K562 (cell line): Measurements from ENCODE around the gene MATCAP1. TPM values are rescaled to one million over a fixed set of nuclear protein-coding genes. Genes with fewer than 3 reads are reported as not detected.

ENCODE experiments used
- CBX3 ChIP-seq, 2 experiments: IDR thresholded peaks; 1 replicate in 1 of 2; 2 replicates in 1 of 2; pipeline ENCODE4 v1.6.1; 2012; ENCODE audit warnings: inconsistent platforms in 2 of 2, low read length in 2 of 2, borderline replicate concordance in 1 of 2, control low read depth in 1 of 2
- CCNT2 ChIP-seq: IDR thresholded peaks from 2 replicates; pipeline ENCODE4 v1.6.1; 2011; ENCODE audit warnings: borderline replicate concordance, low read depth, mild to moderate bottlenecking, moderate library complexity, mixed read lengths, low read length; ENCODE audit not compliant: insufficient read length; ENCODE audit errors: extremely low read depth
- EGR1 ChIP-seq: fragments of 450-650 bp; conservative IDR thresholded peaks from 2 replicates; pipeline ENCODE4 v1.6.1; 2017; ENCODE audit warnings: mild to moderate bottlenecking
- FOXA1 ChIP-seq: fragments of 450-650 bp; IDR thresholded peaks from 2 replicates; pipeline ENCODE4 v1.6.1; 2016; ENCODE audit warnings: mild to moderate bottlenecking, borderline replicate concordance
- GABPA ChIP-seq: fragments of 200-800 bp; sonication (Bioruptor generic); conservative IDR thresholded peaks from 2 replicates; pipeline ENCODE4 v1.6.1; 2016; ENCODE audit warnings: low read depth, missing genetic modification characterization, missing compliant biosample characterization
- HLTF ChIP-seq: fragments of 450-650 bp; IDR thresholded peaks from 2 replicates; pipeline ENCODE4 v1.6.1; 2016
- KLF16 ChIP-seq: IDR thresholded peaks from 2 replicates; pipeline ENCODE4 v1.6.1; 2016; ENCODE audit warnings: antibody characterized with exemption
- MAFG ChIP-seq: fragments of 450-650 bp; conservative IDR thresholded peaks from 2 replicates; pipeline ENCODE4 v1.6.1; 2016; ENCODE audit warnings: missing genetic modification characterization, missing compliant biosample characterization
- MAFK ChIP-seq: IDR thresholded peaks from 2 replicates; pipeline ENCODE4 v1.6.1; 2011; ENCODE audit warnings: low read length, improper control_type of control experiment
- NRF1 ChIP-seq, 2 experiments: fragments of 450-650 bp; IDR thresholded peaks in 1 of 2; conservative IDR thresholded peaks in 1 of 2; 2 replicates each; pipeline ENCODE4 v1.6.1; 2014; ENCODE audit warnings: mild to moderate bottlenecking in 2 of 2
- PHB2 ChIP-seq: fragments of 450-650 bp; IDR thresholded peaks from 2 replicates; pipeline ENCODE4 v1.6.1; 2017; ENCODE audit warnings: low read depth
- PTRF ChIP-seq: fragments of 450-650 bp; IDR thresholded peaks from 2 replicates; pipeline ENCODE4 v1.6.1; 2016; ENCODE audit warnings: mild to moderate bottlenecking, missing genetic modification characterization, missing compliant biosample characterization
- SAFB ChIP-seq: fragments of 200-400 bp; formaldehyde crosslinking; IDR thresholded peaks from 2 replicates; pipeline ENCODE4 v1.6.1; 2017; ENCODE audit warnings: low read depth, low read length, borderline replicate concordance
- ZNF431 ChIP-seq: sonication (generic); formaldehyde crosslinking; IDR thresholded peaks from 2 replicates; pipeline ENCODE4 v1.8.0; 2022; ENCODE audit warnings: mild to moderate bottlenecking, missing genetic modification reagents
- ZNF444 ChIP-seq: fragments of 250-450 bp; sonication (Bioruptor Pico); IDR thresholded peaks from 2 replicates; pipeline ENCODE4 v1.4.0; 2020; ENCODE audit warnings: mild to moderate bottlenecking, moderate library complexity
- ZNF668 ChIP-seq: fragments of 250-450 bp; sonication (Bioruptor Pico); IDR thresholded peaks from 2 replicates; pipeline ENCODE4 v1.8.0; 2022; ENCODE audit warnings: mild to moderate bottlenecking, inconsistent platforms
- ZNF76 ChIP-seq: fragments of 250-450 bp; sonication (Bioruptor Pico); IDR thresholded peaks from 2 replicates; pipeline ENCODE4 v1.4.0; 2020; ENCODE audit warnings: mild to moderate bottlenecking, moderate library complexity, borderline replicate concordance
- polyA plus RNA-seq, 8 experiments: library from polyadenylated mRNA; depleted of rRNA in 4 of 8; stranded (reverse) in 5 of 8; unstranded in 3 of 8; fragments of >200 nt; fragmentation: Nextera tagmentation in 2 of 8; fragmentation: Illumina TruSeq in 1 of 8; extraction: Ambion mirVana in 2 of 8; extraction: Trizol in 1 of 8; gene quantifications; 2 replicates each; pipeline versions ENCODE4 v1.2.1 to v1.2.3, GENCODE V29; 2011 to 2014; ENCODE audit warnings: inconsistent platforms in 1 of 8, missing spikeins in 1 of 8
- total RNA-seq, 7 experiments: library from RNA; depleted of rRNA in 6 of 7; stranded (reverse); fragments of >200 nt in 6 of 7; fragmentation: Illumina TruSeq in 2 of 7; extraction: Trizol in 2 of 7; gene quantifications; 2 replicates each; pipeline versions ENCODE4 v1.2.1 to v1.2.3, GENCODE V29; 2011 to 2021; ENCODE audit warnings: low replicate concordance in 1 of 7
- TF ChIP-seq, protein P1 (sequence below): fragments of 450-650 bp; formaldehyde crosslinking; IDR thresholded peaks from 2 replicates; pipeline ENCODE4 v1.4.0; 2020; ENCODE audit warnings: mild to moderate bottlenecking, moderate library complexity
- TF ChIP-seq, protein P2 (sequence below): fragments of 450-650 bp; formaldehyde crosslinking; conservative IDR thresholded peaks from 2 replicates; pipeline ENCODE4 v1.4.0; 2022; ENCODE audit warnings: mild to moderate bottlenecking, missing genetic modification characterization
- TF ChIP-seq, protein P3 (sequence below): fragments of 450-650 bp; IDR thresholded peaks from 2 replicates; pipeline ENCODE4 v1.6.1; 2016; ENCODE audit warnings: antibody characterized with exemption
- TF ChIP-seq, protein P4 (sequence below): fragments of 250-450 bp; sonication (Bioruptor Pico); IDR thresholded peaks from 2 replicates; pipeline ENCODE4 v1.5.1; 2021; ENCODE audit warnings: mild to moderate bottlenecking
- TF ChIP-seq, protein P5 (sequence below): fragments of 450-650 bp; IDR thresholded peaks from 2 replicates; pipeline ENCODE4 v1.7.0; 2016; ENCODE audit warnings: borderline replicate concordance

The MATCAP1 gene
- total and polyA plus RNA-seq, 9 of the 15 experiments (the other 6 are each of a cell fraction or from before 2014, with no cell fraction given): 3.4 to 20.5 (median 10.3) TPM

DNA sequence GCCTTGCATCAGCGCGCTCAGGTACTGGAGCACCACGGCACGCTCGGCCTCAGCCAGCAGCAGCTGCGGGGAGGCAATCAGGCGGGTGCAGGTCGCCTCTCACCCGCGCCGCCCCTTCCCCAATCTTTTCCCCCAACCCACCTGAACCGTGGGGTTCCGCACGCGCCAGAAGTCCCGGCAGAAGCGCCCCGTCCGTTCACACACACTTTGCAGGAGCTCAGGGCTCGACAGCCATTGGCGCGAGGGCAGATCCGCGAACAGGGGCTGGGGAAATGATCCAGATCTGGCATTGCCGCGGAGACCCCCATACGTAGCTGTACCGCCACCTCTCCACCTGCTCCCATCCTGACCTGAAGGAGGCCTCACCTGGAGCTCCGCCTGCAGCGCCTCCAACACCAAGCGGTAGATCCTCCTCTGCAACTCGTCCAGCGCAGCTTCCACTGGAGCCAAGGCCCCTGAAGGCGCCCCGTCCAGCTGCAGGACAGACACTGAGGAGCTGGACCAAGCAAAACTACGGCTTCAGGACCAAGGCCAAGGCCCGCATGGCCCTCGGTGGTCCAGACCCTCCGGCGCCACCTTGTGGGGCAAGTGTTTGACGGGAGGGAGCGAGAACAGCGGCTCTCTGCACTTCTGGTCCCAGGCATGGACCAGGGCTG lies 1.4 kb upstream of the MATCAP1 start (continued):
- no peak for TF ChIP-seq ZNF76 (CRISPR knock-in tag)
- TF ChIP-seq PTRF: no peak
- TF ChIP-seq ZNF668 (CRISPR knock-in tag): no peak
- TF ChIP-seq NRF1 (conservative IDR thresholded peaks at IDR 0.05 in 1 of 2, IDR thresholded peaks at IDR 0.05 in 1 of 2): no peak; a peak in 1 of 4 replicates
- no peak for TF ChIP-seq KLF16
- TF ChIP-seq ZNF431 (CRISPR knock-in tag): peak; percentile 71; the same call in 1 of the 2 replicates
- TF ChIP-seq CCNT2: no peak
- no peak for TF ChIP-seq HLTF
- TF ChIP-seq, protein P1, sequence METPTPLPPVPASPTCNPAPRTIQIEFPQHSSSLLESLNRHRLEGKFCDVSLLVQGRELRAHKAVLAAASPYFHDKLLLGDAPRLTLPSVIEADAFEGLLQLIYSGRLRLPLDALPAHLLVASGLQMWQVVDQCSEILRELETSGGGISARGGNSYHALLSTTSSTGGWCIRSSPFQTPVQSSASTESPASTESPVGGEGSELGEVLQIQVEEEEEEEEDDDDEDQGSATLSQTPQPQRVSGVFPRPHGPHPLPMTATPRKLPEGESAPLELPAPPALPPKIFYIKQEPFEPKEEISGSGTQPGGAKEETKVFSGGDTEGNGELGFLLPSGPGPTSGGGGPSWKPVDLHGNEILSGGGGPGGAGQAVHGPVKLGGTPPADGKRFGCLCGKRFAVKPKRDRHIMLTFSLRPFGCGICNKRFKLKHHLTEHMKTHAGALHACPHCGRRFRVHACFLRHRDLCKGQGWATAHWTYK: no peak
- no peak for TF ChIP-seq MAFK
- TF ChIP-seq, protein P2, sequence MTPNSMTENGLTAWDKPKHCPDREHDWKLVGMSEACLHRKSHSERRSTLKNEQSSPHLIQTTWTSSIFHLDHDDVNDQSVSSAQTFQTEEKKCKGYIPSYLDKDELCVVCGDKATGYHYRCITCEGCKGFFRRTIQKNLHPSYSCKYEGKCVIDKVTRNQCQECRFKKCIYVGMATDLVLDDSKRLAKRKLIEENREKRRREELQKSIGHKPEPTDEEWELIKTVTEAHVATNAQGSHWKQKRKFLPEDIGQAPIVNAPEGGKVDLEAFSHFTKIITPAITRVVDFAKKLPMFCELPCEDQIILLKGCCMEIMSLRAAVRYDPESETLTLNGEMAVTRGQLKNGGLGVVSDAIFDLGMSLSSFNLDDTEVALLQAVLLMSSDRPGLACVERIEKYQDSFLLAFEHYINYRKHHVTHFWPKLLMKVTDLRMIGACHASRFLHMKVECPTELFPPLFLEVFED (CRISPR knock-in tag): no peak
- TF ChIP-seq MAFG: no peak
- no peak for TF ChIP-seq GABPA
- TF ChIP-seq, protein P3, sequence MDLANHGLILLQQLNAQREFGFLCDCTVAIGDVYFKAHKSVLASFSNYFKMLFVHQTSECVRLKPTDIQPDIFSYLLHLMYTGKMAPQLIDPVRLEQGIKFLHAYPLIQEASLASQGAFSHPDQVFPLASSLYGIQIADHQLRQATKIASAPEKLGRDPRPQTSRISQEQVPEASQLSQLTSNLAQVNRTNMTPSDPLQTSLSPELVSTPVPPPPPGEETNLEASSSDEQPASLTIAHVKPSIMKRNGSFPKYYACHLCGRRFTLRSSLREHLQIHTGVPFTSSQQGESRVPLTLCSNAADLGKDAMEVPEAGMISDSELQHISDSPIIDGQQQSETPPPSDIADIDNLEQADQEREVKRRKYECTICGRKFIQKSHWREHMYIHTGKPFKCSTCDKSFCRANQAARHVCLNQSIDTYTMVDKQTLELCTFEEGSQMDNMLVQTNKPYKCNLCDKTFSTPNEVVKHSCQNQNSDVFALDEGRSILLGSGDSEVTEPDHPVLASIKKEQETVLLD: no peak
- TF ChIP-seq, protein P4, sequence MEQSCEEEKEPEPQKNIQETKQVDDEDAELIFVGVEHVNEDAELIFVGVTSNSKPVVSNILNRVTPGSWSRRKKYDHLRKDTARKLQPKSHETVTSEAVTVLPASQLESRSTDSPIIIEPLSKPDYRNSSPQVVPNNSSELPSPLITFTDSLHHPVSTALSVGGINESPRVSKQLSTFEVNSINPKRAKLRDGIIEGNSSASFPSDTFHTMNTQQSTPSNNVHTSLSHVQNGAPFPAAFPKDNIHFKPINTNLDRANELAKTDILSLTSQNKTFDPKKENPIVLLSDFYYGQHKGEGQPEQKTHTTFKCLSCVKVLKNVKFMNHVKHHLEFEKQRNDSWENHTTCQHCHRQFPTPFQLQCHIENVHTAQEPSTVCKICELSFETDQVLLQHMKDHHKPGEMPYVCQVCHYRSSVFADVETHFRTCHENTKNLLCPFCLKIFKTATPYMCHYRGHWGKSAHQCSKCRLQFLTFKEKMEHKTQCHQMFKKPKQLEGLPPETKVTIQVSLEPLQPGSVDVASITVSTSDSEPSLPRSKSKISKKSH (CRISPR knock-in tag): no peak
- TF ChIP-seq FOXA1: no peak
- TF ChIP-seq SAFB: no peak
- TF ChIP-seq CBX3 (IDR thresholded peaks at IDR 0.05; ENCODE audit: borderline replicate concordance in 1 of 2, low read length in 2 of 2): peak in 1 of 2 experiments; percentile 75; a peak in 1 of 3 replicates
- 0 out of 2 replicates have a peak, but pooled peaks have one; percentile 5 for TF ChIP-seq EGR1
- TF ChIP-seq, protein P5, sequence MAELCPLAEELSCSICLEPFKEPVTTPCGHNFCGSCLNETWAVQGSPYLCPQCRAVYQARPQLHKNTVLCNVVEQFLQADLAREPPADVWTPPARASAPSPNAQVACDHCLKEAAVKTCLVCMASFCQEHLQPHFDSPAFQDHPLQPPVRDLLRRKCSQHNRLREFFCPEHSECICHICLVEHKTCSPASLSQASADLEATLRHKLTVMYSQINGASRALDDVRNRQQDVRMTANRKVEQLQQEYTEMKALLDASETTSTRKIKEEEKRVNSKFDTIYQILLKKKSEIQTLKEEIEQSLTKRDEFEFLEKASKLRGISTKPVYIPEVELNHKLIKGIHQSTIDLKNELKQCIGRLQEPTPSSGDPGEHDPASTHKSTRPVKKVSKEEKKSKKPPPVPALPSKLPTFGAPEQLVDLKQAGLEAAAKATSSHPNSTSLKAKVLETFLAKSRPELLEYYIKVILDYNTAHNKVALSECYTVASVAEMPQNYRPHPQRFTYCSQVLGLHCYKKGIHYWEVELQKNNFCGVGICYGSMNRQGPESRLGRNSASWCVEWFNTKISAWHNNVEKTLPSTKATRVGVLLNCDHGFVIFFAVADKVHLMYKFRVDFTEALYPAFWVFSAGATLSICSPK: no peak
- no peak for TF ChIP-seq ZNF444
- no peak for TF ChIP-seq PHB2
